Endothelial cell of umbilical vein (primary cell): ENCODE data around the gene RAB31. TPM values are rescaled to one million over a fixed set of nuclear protein-coding genes. Genes with fewer than 3 reads are reported as not detected.

Experiments
- BruUV-seq: library from RNA; stranded (reverse); fragments of 400-500 nt; replicated peaks from 2 replicates; lab custom pipeline; 2021; lab: Mats Ljungman, UMichigan
- CTCF ChIA-PET: fragments of 300-600, 350-600 bp; sonication (Branson Sonifier 250); formaldehyde crosslinking; loops from one replicate; lab custom pipeline; 2021; ENCODE audit warnings: antibody characterized with exemption, inconsistent platforms; lab: Charles Lee
- POLR2A ChIA-PET: fragments of 300-600, 350-600 bp; sonication (Branson Sonifier 250); formaldehyde crosslinking; loops from one replicate; lab custom pipeline; 2021; ENCODE audit warnings: antibody characterized with exemption, inconsistent platforms; lab: Charles Lee
- DNase-seq: peaks from one replicate; pipeline ENCODE4 v3.0.0-alpha.2; 2011; ENCODE audit warnings: low read depth, low spot score
- FAIRE-seq: peaks from 2 replicates; lab custom pipeline; 2011; peaks lifted over from hg19 to GRCh38; lab: Jason Lieb, UNC
- H2AFZ ChIP-seq: 2 replicates; pipeline ENCODE4 v1.6.0; 2012; ENCODE audit warnings: low read depth, low read length, control low read depth, inconsistent platforms
- H3K27ac ChIP-seq: 2 replicates; pipeline ENCODE4 v1.5.1; 2011; ENCODE audit warnings: low read depth, mild to moderate bottlenecking, control low read depth, low read length, moderate library complexity; ENCODE audit not compliant: insufficient read depth
- H3K27me3 ChIP-seq, 2 experiments: 2 replicates each; pipeline versions ENCODE4 v1.6.0 to v1.6.1; 2011; ENCODE audit warnings: low read length in 2 of 2, mixed read lengths in 1 of 2; ENCODE audit not compliant: control insufficient read depth in 2 of 2, insufficient read depth in 2 of 2
- H3K36me3 ChIP-seq, 2 experiments: 2 replicates in 1 of 2; 3 replicates in 1 of 2; pipeline ENCODE4 v1.5.1; 2011; ENCODE audit warnings: low read length in 2 of 2, mild to moderate bottlenecking in 1 of 2, moderate library complexity in 1 of 2; ENCODE audit not compliant: control insufficient read depth in 2 of 2, insufficient read depth in 2 of 2; ENCODE audit errors: extremely low read depth in 1 of 2
- H3K4me1 ChIP-seq: 3 replicates; pipeline ENCODE4 v1.5.1; 2011; ENCODE audit warnings: mild to moderate bottlenecking, low read length; ENCODE audit not compliant: control insufficient read depth, insufficient read depth; ENCODE audit errors: extremely low read depth
- H3K4me2 ChIP-seq: 2 replicates; pipeline ENCODE4 v1.6.1; 2011; ENCODE audit warnings: low read length, control low read depth, mixed read lengths; ENCODE audit not compliant: insufficient read depth
- H3K4me3 ChIP-seq, 3 experiments: fragments of 200-600 bp in 1 of 3; sonication (generic), shearing (Covaris generic) in 1 of 3; replicated peaks in 1 of 3; 2 replicates each; pipeline ENCODE4 v1.5.1; 2011 to 2016; ENCODE audit warnings: control low read depth in 3 of 3, low read length in 3 of 3, mild to moderate bottlenecking in 2 of 3, inconsistent platforms in 1 of 3, low read depth in 1 of 3, moderate library complexity in 1 of 3; ENCODE audit not compliant: insufficient read depth in 1 of 3
- H3K79me2 ChIP-seq: 2 replicates; pipeline ENCODE4 v1.6.0; 2012; ENCODE audit warnings: low read length, inconsistent platforms; ENCODE audit not compliant: control insufficient read depth, insufficient read depth
- H3K9ac ChIP-seq: replicated peaks from 2 replicates; pipeline ENCODE3; 2011; ENCODE audit warnings: low read length, control low read depth; ENCODE audit not compliant: insufficient read depth; ENCODE audit errors: extremely low read depth
- H3K9me1 ChIP-seq: replicated peaks from 3 replicates; pipeline ENCODE4 v1.6.0; 2011; ENCODE audit warnings: mild to moderate bottlenecking, low read length; ENCODE audit not compliant: control insufficient read depth, insufficient read depth; ENCODE audit errors: extremely low read depth
- H3K9me3 ChIP-seq: replicated peaks from 2 replicates; pipeline ENCODE4 v1.5.1; 2012; ENCODE audit warnings: low read length, inconsistent platforms; ENCODE audit not compliant: control insufficient read depth, insufficient read depth
- H4K20me1 ChIP-seq: replicated peaks from 2 replicates; pipeline ENCODE3; 2011; ENCODE audit warnings: mild to moderate bottlenecking, low read length; ENCODE audit not compliant: control insufficient read depth, insufficient read depth; ENCODE audit errors: extremely low read depth
- FOS ChIP-seq: IDR thresholded peaks from 2 replicates; pipeline ENCODE4 v1.6.1; 2011; ENCODE audit warnings: mild to moderate bottlenecking, low read length, moderate library complexity, borderline replicate concordance; ENCODE audit not compliant: insufficient read depth
- dilution Hi-C: fragments of 300-500 bp; cut with MboI; formaldehyde crosslinking; loops from one replicate; pipeline ENCODE4 v1.15.0; 2019; ENCODE audit warnings: low sequenced_read_pairs; ENCODE audit not compliant: extremely low pct_ligation_motif_present
- intact Hi-C: fragments of 100-400 bp; cut with micrococcal nuclease; formaldehyde crosslinking; loops from one replicate; pipeline ENCODE4 v1.10.0; 2022
- polyA plus RNA-seq, 4 experiments: library from polyadenylated mRNA; depleted of rRNA in 3 of 4; stranded (reverse) in 3 of 4; unstranded in 1 of 4; fragments of >200 nt; gene quantifications; 2 replicates each; pipeline versions ENCODE4 v1.2.1 to v1.2.3, GENCODE V29; 2011 to 2012; ENCODE audit warnings: missing spikeins in 1 of 4
- total RNA-seq: library from RNA; stranded (reverse); gene quantifications from 2 replicates; pipeline ENCODE4 v1.2.3, GENCODE V29; 2021
- TF ChIP-seq, protein P1 (sequence below): IDR thresholded peaks from 2 replicates; pipeline ENCODE4 v1.6.1; 2011; ENCODE audit not compliant: insufficient read depth, insufficient read length

RAB31 gene
- total and polyA plus RNA-seq, 2 donors (not counting 3 experiments of a cell fraction or from before 2014, with no cell fraction given): 30.5 TPM

DNA sequence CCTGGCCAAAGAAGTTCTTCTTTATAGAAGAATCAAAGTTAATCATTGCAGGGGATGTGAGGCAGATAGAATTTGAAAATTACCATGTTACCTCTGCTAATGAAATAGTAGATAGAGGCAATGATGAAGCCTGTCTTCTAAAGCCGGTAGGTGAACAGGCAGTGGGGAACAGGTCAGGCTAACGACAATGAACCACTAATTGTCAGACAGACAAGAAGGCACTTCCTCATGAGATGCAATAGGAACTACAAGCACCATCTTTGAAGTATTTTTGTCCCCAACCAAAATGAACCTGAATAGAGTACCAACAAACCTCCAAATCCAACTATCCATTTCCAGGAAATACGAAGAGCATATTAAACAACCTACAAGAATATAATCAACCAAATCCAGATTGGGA lies 41.6 kb upstream of the RAB31 start:
- TF ChIP-seq, protein P1, sequence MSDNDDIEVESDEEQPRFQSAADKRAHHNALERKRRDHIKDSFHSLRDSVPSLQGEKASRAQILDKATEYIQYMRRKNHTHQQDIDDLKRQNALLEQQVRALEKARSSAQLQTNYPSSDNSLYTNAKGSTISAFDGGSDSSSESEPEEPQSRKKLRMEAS: no peak
- CTCF ChIA-PET: no interaction called here
- FAIRE-seq: no peak

DNA sequence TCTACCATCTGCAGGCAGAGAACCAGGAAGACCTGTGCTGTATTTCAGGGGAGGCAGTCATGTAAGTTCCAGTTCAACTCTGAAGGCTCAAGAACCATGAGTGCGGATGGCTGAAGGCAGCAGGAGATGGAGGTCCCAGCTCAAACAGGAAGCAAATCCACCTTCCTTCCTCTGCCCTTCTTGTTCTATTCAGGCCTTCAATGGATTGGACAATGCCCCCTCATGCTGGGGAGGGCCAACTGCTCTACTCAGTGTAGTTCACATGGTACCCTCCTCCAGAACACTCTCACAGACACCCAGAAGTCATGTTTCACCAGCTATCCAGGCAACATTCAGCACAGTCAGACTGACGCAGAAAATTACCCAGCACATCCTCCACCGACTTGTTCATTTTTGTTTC lies 39.1 kb upstream of the RAB31 start:
- no peak for FAIRE-seq
- Histone ChIP-seq H2AFZ (no peak overlapping the region), H3K4me3 (no peak overlapping the region), H3K9me1 (no peaks in the 10 kb centered on the region), H3K4me2 (no peak overlapping the region), H3K27ac (no peak overlapping the region), H3K9me3 (no peaks in the 10 kb centered on the region), H3K4me1 (no peaks in the 10 kb centered on the region), H3K27me3 (no peaks in the 10 kb centered on the region), H3K79me2 (no peaks in the 10 kb centered on the region), H3K9ac (no peak overlapping the region), H4K20me1 (no peaks in the 10 kb centered on the region), H3K36me3 (no peaks in the 10 kb centered on the region)
- BruUV-seq: no TSS peak
- no peak for DNase-seq
- CTCF ChIA-PET: interaction anchor here (1.4 to 1.7 kb wide), 2 partner anchors 9 to 50 kb away, joined by 4 to 5 read pairs; no protein-coding TSS in a partner anchor
- intact Hi-C loops (no loop called here), dilution Hi-C loops (no loop called here)
- TF ChIP-seq, protein P1: no peak
- no peak for TF ChIP-seq FOS
- POLR2A ChIA-PET: no interaction called here

More for the DNA sequence above, 41.6 kb upstream of the RAB31 start:
- H3K4me2 ChIP-seq: no peak overlapping the region
- H3K9me3 ChIP-seq: no peaks in the 10 kb centered on the region
- POLR2A ChIA-PET: no interaction called here
- no peaks in the 10 kb centered on the region for H3K9me1 ChIP-seq
- no peak overlapping the region for H2AFZ ChIP-seq
- intact Hi-C loops: no loop called here
- no peaks in the 10 kb centered on the region for H3K36me3 ChIP-seq
- no peaks in the 10 kb centered on the region for H4K20me1 ChIP-seq
- H3K4me1 ChIP-seq: no peaks in the 10 kb centered on the region
- no peak overlapping the region for H3K27ac ChIP-seq
- no peaks in the 10 kb centered on the region for H3K27me3 ChIP-seq
- DNase-seq: no peak
- H3K9ac ChIP-seq: no peak overlapping the region
- no TSS peak for BruUV-seq
- no peaks in the 10 kb centered on the region for H3K79me2 ChIP-seq
- no peak overlapping the region for H3K4me3 ChIP-seq
- dilution Hi-C loops: no loop called here
